ENCODE results near the gene PTTG1.

The PTTG1 gene

DNA sequence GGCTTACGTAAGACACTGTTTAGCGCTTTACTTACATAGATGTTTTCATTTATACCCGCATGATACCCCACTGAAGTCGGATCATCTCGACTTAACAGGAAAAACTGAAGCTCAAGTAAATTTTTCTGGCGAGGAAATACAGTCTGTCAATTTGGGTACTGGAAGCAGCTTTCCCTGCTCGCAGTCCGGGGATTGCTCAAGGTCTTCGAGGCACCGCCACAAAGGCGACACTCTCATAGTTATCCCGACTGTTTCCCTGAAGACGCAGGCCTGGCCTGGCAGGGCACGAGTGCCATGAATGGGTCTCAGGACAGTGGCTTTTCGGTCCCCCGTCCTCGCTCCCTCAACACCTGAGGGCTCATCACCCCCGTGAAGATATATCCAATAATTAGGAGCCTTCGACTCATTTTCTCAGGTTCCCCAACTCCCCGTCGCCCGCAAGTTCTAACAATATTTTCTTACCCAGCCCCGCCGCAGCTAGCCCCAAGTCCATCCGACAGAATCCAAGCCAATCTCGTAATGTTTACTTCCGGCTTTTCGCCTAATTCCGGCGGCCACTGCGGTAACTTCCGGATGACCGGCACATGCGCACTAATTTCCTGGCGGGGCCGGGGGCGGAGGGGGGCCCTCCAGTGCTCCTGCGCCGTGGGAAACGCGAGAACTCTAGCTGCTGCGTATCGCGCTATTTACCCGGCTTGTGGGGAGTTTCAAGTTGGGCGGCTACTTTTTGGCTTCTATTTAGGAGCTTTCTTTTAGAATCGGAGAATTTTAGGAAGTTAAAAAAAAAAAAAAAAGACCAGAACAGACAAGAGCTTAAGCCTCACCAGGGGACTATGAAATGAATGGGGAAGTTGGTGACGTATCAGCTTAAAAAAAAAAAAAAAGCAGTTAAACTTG lies 2.8 kb upstream of the PTTG1 start, which contains the start of gene SLU7:
SLU7 (minus strand) TSS at position 521 of the 897 bp plus-strand sequence. CDS start 3,787 bp downstream, outside the sequence.
- TF ChIP-seq, protein P1, sequence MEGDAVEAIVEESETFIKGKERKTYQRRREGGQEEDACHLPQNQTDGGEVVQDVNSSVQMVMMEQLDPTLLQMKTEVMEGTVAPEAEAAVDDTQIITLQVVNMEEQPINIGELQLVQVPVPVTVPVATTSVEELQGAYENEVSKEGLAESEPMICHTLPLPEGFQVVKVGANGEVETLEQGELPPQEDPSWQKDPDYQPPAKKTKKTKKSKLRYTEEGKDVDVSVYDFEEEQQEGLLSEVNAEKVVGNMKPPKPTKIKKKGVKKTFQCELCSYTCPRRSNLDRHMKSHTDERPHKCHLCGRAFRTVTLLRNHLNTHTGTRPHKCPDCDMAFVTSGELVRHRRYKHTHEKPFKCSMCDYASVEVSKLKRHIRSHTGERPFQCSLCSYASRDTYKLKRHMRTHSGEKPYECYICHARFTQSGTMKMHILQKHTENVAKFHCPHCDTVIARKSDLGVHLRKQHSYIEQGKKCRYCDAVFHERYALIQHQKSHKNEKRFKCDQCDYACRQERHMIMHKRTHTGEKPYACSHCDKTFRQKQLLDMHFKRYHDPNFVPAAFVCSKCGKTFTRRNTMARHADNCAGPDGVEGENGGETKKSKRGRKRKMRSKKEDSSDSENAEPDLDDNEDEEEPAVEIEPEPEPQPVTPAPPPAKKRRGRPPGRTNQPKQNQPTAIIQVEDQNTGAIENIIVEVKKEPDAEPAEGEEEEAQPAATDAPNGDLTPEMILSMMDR (IDR thresholded peaks at IDR 0.05; ENCODE audit: control insufficient read depth, insufficient read depth, low read depth, low read length, missing control alignments): no peak
- DNase-seq (ENCODE audit: low read depth): peak; percentile 80
- H3K4me3 ChIP-seq (ENCODE audit: control insufficient read depth, low read depth, low read length): peak within 1 kb of the TSS; percentile 87

DNA sequence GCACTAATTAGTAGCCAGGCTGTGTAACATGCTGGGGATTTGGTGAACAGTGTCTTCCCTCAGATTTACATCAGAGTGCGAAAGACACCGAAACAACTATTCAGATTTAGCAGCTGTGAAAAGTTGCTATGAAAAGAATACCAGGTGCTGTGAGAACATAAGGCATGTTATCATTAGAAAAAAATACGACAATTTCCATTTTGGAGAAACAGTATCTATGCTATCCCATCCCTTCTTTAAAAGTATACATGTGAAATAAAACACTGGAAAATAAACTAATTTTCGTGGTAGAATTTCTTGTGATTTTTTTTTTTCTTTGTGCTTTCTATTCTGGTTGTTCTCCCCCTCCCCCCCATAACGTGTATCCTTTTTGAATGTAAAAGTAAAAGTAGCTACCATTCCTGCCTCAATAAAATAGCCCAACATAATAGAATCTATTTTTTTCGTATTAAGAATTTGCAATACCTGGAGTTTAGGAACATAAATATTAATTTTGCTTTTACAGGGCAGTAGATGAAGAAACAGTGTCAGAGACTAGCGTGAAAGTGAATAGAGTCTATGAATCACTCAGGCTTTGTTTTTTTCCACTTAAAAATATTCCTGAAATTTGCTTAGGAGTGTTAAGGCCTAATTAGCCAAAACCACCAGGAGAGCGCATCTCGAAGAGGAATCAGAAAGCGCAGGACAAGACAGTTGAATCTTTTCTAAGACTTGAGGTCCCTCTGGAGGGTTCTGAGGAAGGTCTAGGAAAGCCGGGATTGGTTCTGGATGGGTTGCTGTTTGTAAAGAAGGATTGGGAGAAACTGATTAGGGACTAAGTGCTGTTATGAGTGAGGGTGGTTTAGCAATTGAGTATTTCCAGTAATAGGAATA lies 2.0 kb upstream of the PTTG1 start:
- TF ChIP-seq, protein P1 (IDR thresholded peaks at IDR 0.05; ENCODE audit: control insufficient read depth, insufficient read depth, low read depth, low read length, missing control alignments): no peak
- H3K4me3 ChIP-seq (ENCODE audit: control insufficient read depth, low read depth, low read length): peak overlapping the region; percentile 87
- no peak for DNase-seq (ENCODE audit: low read depth)

DNA sequence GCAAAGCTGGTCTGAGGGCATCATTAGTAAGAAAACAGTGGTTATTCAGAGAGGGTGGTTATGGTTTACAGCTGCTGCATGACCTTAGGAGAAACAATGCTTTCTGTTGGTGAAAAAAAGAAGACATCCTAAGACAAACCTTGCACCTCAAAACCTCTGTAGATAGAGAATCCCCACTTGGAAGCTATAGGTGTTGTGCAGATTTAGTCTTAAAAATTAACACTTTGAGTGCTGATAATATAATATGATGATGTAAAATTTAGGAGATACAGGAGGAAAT lies 1.4 kb upstream of the PTTG1 start:
- TF ChIP-seq, protein P1 (IDR thresholded peaks at IDR 0.05; ENCODE audit: control insufficient read depth, insufficient read depth, low read depth, low read length, missing control alignments): no peak
- DNase-seq (ENCODE audit: low read depth): no peak
- H3K4me3 ChIP-seq (ENCODE audit: control insufficient read depth, low read depth, low read length): no peak overlapping the region

DNA sequence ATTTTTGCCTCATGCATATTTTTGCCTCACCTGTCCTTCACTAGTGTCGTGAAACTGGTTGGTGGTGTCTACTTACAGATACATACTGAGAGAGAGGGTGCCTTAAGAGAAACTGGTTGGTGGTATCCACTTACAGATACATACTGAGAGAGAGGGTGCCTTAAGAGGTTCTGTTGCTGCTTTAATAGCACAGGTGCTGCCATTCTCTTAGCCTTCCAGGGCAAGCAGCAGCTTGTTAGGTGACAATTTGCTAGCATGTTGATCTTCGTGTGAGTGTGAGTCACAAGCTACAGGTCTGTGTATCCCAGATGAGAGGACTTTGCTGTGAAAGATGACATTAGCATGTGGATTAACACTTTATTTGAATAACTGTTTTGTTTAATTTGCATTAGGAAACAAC lies 1.4 kb downstream of the PTTG1 start:
- TF ChIP-seq, protein P1 (IDR thresholded peaks at IDR 0.05; ENCODE audit: control insufficient read depth, insufficient read depth, low read depth, low read length, missing control alignments): no peak
- peak overlapping the region; percentile 82 for H3K4me3 ChIP-seq (ENCODE audit: control insufficient read depth, low read depth, low read length)
- no peak for DNase-seq (ENCODE audit: low read depth)

DNA sequence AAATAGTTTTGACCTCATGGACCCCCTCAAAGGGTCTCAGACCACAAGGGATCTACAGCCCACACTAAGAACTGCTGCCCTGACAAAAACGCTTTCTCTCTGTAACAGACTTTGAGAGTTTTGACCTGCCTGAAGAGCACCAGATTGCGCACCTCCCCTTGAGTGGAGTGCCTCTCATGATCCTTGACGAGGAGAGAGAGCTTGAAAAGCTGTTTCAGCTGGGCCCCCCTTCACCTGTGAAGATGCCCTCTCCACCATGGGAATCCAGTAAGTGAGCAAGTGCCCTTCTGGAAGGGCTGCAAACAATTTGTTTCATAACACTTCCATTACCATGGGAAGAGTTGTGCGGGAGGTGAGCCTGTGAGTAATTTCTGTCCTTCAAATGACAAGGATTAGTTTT lies 6.0 kb downstream of the PTTG1 start:
- no peak overlapping the region for H3K4me3 ChIP-seq (ENCODE audit: control insufficient read depth, low read depth, low read length)
- DNase-seq (ENCODE audit: low read depth): no peak
- TF ChIP-seq, protein P1 (IDR thresholded peaks at IDR 0.05; ENCODE audit: control insufficient read depth, insufficient read depth, low read depth, low read length, missing control alignments): no peak

DNA sequence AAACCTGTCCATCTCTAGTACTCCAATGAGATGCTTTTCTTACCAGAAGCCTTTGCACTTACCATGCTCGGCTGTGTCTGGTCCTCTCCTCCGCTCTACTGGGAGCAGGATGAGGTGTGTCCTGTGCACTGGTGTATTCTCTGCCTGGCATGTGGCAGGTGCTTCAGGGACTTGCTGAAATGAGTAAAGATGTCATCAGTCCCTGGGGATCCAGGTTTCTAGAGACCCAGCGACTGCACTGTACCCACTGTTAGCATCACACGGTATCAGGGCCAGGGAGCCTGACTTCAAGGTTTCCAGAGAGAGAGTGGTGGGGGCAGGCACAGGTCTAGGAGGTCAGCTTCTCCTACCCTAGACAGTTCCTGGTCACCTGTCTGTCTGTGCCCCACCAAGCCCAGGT lies 10.5 kb downstream of the PTTG1 start:
- DNase-seq (ENCODE audit: low read depth): no peak
- H3K4me3 ChIP-seq (ENCODE audit: control insufficient read depth, low read depth, low read length): no peak overlapping the region
- TF ChIP-seq, protein P1 (IDR thresholded peaks at IDR 0.05; ENCODE audit: control insufficient read depth, insufficient read depth, low read depth, low read length, missing control alignments): no peak

All from AG09309 (cell line).